ENCODE measurements around the gene ATP1B3.
A peak's percentile ranks its signal among the peaks of the same experiment; 100 is the strongest.
"Not testable (repeated sequence)": the region's sequence is repeated elsewhere in the genome, so short reads cannot be mapped to it uniquely, and the experiment has no call there.

ATP1B3 gene

GRCh38 chr3:141848159-141848748 lies 28.2 kb upstream of the ATP1B3 start:
- H3K4me3 Mint-ChIP-seq; DNase-seq (ENCODE audit: low spot score in 2 of 2); ATAC-seq (replicated peaks; ENCODE audit: extremely low read depth, poor library complexity, severe bottlenecking); H3K27ac Mint-ChIP-seq (ENCODE audit: low read depth); H3K4me1 Mint-ChIP-seq; H3K9me3 Mint-ChIP-seq; H3K36me3 Mint-ChIP-seq (ENCODE audit: insufficient read depth); H3K27me3 Mint-ChIP-seq: not testable (repeated sequence)

DNA sequence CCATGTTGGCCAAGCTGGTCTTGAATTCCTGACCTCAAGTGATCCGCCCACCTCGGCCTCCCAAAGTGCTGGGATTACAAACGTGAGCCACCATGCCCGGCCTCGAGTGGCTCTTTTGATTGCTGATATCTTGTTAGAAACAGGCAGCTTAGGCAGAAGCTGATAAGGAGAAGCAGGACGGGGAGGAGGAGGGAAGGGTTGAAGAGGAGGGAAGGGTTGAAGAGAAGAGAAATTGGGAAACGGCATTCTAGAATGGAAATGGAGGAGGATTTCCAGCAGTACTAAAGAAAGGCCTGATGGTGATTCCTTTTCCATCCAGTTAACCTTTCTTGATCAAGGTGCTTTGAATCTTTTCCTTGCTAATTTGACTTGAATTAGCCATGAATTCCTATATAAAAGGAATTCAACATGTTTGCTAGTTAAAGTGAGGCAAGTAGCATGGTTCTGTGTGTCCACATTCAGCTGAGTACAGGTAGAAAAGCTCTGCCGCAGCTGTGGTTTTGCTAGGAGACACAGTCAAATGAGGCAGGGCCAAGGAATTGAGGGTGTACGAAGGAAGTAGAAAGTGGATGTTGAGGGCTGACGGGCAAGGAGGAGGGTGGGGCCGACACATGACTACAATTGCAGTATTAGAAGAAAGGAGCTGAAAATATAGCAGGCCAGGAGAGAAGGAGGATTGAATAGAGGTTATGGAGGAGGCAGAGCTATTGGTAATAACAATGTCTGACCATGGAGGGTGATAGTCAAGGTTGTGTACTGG lies 27.2 kb upstream of the ATP1B3 start:
- H3K27me3 Mint-ChIP-seq, result no peaks in the 10 kb centered on the region
- H3K4me3 Mint-ChIP-seq, result no peak overlapping the region

DNA sequence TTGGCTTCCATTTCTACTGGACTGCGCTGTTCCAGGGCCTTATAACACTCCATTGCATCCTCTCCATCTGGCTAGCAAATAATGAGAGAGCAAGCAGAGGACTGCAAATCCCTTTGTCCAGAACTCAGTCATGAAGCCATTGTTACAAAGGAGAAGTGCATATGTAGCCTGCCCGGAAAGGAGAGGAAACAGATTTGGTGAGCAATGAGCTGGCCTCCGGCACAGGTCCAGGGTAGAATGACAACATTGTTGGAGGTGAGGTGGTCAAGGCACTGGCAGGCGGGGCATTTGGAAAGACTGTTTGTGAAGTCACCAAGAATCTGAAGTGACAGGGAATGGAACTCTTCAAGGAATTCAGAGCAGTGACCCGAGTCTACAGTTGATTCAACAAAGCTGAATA lies 25.0 kb upstream of the ATP1B3 start:
- H3K9me3 Mint-ChIP-seq, result no peaks in the 10 kb centered on the region
- no peaks in the 10 kb centered on the region for H3K4me1 Mint-ChIP-seq
- H3K36me3 Mint-ChIP-seq (ENCODE audit: insufficient read depth), result no peaks in the 10 kb centered on the region
- no peak overlapping the region for H3K27ac Mint-ChIP-seq (ENCODE audit: low read depth)
- DNase-seq (ENCODE audit: low spot score in 2 of 2) (no peak), ATAC-seq (replicated peaks; ENCODE audit: extremely low read depth, poor library complexity, severe bottlenecking) (no peak)
- no peak overlapping the region for H3K4me3 Mint-ChIP-seq
- no peaks in the 10 kb centered on the region for H3K27me3 Mint-ChIP-seq

More for the DNA sequence above, 27.2 kb upstream of the ATP1B3 start:
- no peaks in the 10 kb centered on the region for H3K36me3 Mint-ChIP-seq (ENCODE audit: insufficient read depth)
- no peak for DNase-seq (ENCODE audit: low spot score in 2 of 2)
- no peak overlapping the region for H3K27ac Mint-ChIP-seq (ENCODE audit: low read depth)
- no peaks in the 10 kb centered on the region for H3K9me3 Mint-ChIP-seq
- no peaks in the 10 kb centered on the region for H3K4me1 Mint-ChIP-seq
- no peak for ATAC-seq (replicated peaks; ENCODE audit: extremely low read depth, poor library complexity, severe bottlenecking)

GRCh38 chr3:141853081-141853601 lies 23.3 kb upstream of the ATP1B3 start:
- H3K9me3 Mint-ChIP-seq, result no peaks in the 10 kb centered on the region
- ATAC-seq (replicated peaks; ENCODE audit: extremely low read depth, poor library complexity, severe bottlenecking), result no peak
- no peak overlapping the region for H3K4me3 Mint-ChIP-seq
- no peak overlapping the region for H3K27ac Mint-ChIP-seq (ENCODE audit: low read depth)
- H3K4me1 Mint-ChIP-seq, result no peaks in the 10 kb centered on the region
- no peaks in the 10 kb centered on the region for H3K36me3 Mint-ChIP-seq (ENCODE audit: insufficient read depth)
- H3K27me3 Mint-ChIP-seq, result no peaks in the 10 kb centered on the region
- DNase-seq (ENCODE audit: low spot score in 2 of 2), result no peak

GRCh38 chr3:141853629-141854168 lies 22.7 kb upstream of the ATP1B3 start:
- ATAC-seq (replicated peaks; ENCODE audit: extremely low read depth, poor library complexity, severe bottlenecking) (no peak), DNase-seq (ENCODE audit: low spot score in 2 of 2) (no peak)
- Mint-ChIP-seq H3K27ac (ENCODE audit: low read depth) (no peak overlapping the region), H3K4me3 (no peak overlapping the region), H3K27me3 (no peaks in the 10 kb centered on the region), H3K36me3 (ENCODE audit: insufficient read depth) (no peaks in the 10 kb centered on the region), H3K9me3 (no peaks in the 10 kb centered on the region), H3K4me1 (no peaks in the 10 kb centered on the region)

DNA sequence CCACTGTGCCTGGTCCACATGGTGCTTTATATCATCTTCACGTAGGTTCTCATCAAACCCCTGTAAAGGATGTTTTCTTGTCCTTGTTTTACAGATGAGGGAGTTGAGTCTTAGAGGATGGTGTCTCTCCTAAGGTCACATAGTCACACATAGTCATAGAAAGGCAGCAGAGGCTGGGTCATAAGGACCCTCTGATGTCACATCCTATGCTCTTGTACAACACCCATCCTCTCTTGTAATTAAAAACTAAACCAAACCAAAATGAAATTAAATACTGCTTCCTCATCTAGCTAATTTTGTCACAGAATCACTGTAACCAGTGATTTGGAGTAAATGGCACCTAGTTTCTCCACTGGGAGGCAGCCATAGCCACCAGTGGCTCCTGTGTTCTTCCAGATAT lies 21.8 kb upstream of the ATP1B3 start:
- DNase-seq (ENCODE audit: low spot score in 2 of 2) (no peak), ATAC-seq (replicated peaks; ENCODE audit: extremely low read depth, poor library complexity, severe bottlenecking) (no peak)
- no peaks in the 10 kb centered on the region for H3K27me3 Mint-ChIP-seq
- no peak overlapping the region for H3K4me3 Mint-ChIP-seq
- no peaks in the 10 kb centered on the region for H3K36me3 Mint-ChIP-seq (ENCODE audit: insufficient read depth)
- H3K4me1 Mint-ChIP-seq, result no peaks in the 10 kb centered on the region
- no peak overlapping the region for H3K27ac Mint-ChIP-seq (ENCODE audit: low read depth)
- H3K9me3 Mint-ChIP-seq, result no peaks in the 10 kb centered on the region

- H3K27me3 Mint-ChIP-seq, result no peaks in the 10 kb centered on the region
- ATAC-seq (replicated peaks; ENCODE audit: extremely low read depth, poor library complexity, severe bottlenecking), result no peak
- H3K27ac Mint-ChIP-seq (ENCODE audit: low read depth), result peak overlapping the region; percentile 3
Observed at GRCh38 chr3:141858312-141858711, 18.1 kb upstream of the ATP1B3 start.

DNA sequence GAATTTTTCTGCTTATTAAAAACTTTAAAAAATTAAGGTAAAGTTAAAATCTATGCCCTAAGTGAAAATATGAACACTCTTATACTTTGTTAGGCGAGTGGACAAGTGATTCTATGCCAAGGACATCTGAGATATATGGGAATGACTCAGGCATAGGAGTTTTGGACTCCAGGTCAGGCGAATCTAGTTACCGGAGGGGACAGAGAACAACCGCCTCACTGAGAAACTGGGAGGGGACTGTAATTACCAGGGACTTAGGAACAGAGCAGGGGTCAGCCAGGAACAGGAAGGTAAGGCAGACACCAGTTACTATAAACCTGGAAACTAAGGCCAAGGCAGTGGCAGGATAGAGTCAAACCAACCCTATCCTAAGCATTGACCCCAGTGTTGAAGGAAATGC lies 16.8 kb upstream of the ATP1B3 start:
- no peaks in the 10 kb centered on the region for H3K27me3 Mint-ChIP-seq
- no peaks in the 10 kb centered on the region for H3K4me1 Mint-ChIP-seq
- no peak overlapping the region for H3K27ac Mint-ChIP-seq (ENCODE audit: low read depth)
- H3K9me3 Mint-ChIP-seq, result no peaks in the 10 kb centered on the region
- no peak overlapping the region for H3K4me3 Mint-ChIP-seq
- ATAC-seq (replicated peaks; ENCODE audit: extremely low read depth, poor library complexity, severe bottlenecking) (no peak), DNase-seq (ENCODE audit: low spot score in 2 of 2) (no peak)
- no peaks in the 10 kb centered on the region for H3K36me3 Mint-ChIP-seq (ENCODE audit: insufficient read depth)

More at GRCh38 chr3:141858312-141858711, 18.1 kb upstream of the ATP1B3 start:
- H3K36me3 Mint-ChIP-seq (ENCODE audit: insufficient read depth), result no peaks in the 10 kb centered on the region
- no peak overlapping the region for H3K4me3 Mint-ChIP-seq
- H3K4me1 Mint-ChIP-seq, result no peaks in the 10 kb centered on the region
- no peak for DNase-seq (ENCODE audit: low spot score in 2 of 2)
- H3K9me3 Mint-ChIP-seq, result no peaks in the 10 kb centered on the region

GRCh38 chr3:141860086-141860669 lies 16.3 kb upstream of the ATP1B3 start:
- no peaks in the 10 kb centered on the region for H3K4me1 Mint-ChIP-seq
- H3K4me3 Mint-ChIP-seq, result no peak overlapping the region
- no peak overlapping the region for H3K27ac Mint-ChIP-seq (ENCODE audit: low read depth)
- no peaks in the 10 kb centered on the region for H3K27me3 Mint-ChIP-seq
- DNase-seq (ENCODE audit: low spot score in 2 of 2) (no peak), ATAC-seq (replicated peaks; ENCODE audit: extremely low read depth, poor library complexity, severe bottlenecking) (no peak)
- no peaks in the 10 kb centered on the region for H3K9me3 Mint-ChIP-seq
- no peaks in the 10 kb centered on the region for H3K36me3 Mint-ChIP-seq (ENCODE audit: insufficient read depth)

GRCh38 chr3:141860766-141861513 lies 15.5 kb upstream of the ATP1B3 start:
- Mint-ChIP-seq H3K9me3 (no peaks in the 10 kb centered on the region), H3K27me3 (no peaks in the 10 kb centered on the region), H3K4me1 (no peaks in the 10 kb centered on the region), H3K4me3 (no peak overlapping the region), H3K27ac (ENCODE audit: low read depth) (no peak overlapping the region), H3K36me3 (ENCODE audit: insufficient read depth) (no peaks in the 10 kb centered on the region)
- ATAC-seq (replicated peaks; ENCODE audit: extremely low read depth, poor library complexity, severe bottlenecking) (no peak), DNase-seq (ENCODE audit: low spot score in 2 of 2) (no peak)

DNA sequence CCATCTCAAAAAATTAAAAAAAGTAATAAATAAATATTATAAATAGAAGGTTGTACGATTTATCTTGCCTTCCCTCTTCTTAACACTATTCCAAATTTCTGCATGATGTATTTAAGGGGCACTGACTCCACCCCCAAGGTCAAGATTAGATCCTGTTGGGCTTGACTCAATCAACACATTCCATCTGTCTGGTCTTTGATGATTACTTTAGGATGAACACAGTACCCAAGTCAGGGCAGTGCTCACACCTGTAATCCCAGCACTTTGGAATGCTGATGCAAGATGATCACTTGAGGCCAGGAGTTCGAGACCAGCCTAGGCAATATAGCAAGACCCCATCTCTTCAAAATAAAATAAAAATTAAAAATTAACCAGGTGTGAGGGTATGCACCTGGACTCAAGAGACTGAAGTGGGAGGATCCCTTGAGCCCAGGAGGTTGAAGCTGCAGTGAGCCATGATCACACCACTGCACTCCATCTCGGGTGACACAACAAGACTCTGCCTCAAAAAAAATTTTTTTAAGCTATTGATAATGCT lies 14.1 kb upstream of the ATP1B3 start:
- no peaks in the 10 kb centered on the region for H3K9me3 Mint-ChIP-seq
- no peaks in the 10 kb centered on the region for H3K27me3 Mint-ChIP-seq
- no peaks in the 10 kb centered on the region for H3K36me3 Mint-ChIP-seq (ENCODE audit: insufficient read depth)
- H3K4me3 Mint-ChIP-seq, result no peak overlapping the region
- DNase-seq (ENCODE audit: low spot score in 2 of 2), result no peak
- no peaks in the 10 kb centered on the region for H3K4me1 Mint-ChIP-seq
- no peak overlapping the region for H3K27ac Mint-ChIP-seq (ENCODE audit: low read depth)
- no peak for ATAC-seq (replicated peaks; ENCODE audit: extremely low read depth, poor library complexity, severe bottlenecking)

DNA sequence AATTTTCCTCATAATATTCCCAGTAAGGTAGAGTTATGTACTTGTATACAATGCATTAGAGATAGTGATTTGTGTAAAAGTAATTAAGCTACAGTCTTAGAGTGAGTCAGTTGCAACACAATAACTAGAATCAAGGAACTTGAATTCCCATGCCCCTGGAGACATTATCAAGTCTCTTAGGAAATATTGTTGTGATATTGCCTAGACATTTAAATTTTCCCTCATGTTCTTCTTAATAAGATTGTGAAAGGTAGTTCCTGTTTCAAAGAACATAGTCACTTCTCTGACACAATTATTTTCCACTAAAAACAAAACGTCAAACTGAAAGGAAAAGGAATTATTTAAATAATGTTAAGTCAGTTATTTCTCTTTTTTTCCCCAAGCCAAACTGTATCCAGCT lies 13.0 kb upstream of the ATP1B3 start:
- Mint-ChIP-seq H3K4me3 (no peak overlapping the region), H3K9me3 (no peaks in the 10 kb centered on the region), H3K4me1 (no peaks in the 10 kb centered on the region), H3K27ac (ENCODE audit: low read depth) (no peak overlapping the region), H3K27me3 (no peaks in the 10 kb centered on the region), H3K36me3 (ENCODE audit: insufficient read depth) (no peaks in the 10 kb centered on the region)
- DNase-seq (ENCODE audit: low spot score in 2 of 2) (no peak), ATAC-seq (replicated peaks; ENCODE audit: extremely low read depth, poor library complexity, severe bottlenecking) (no peak)
